DND-41 (cell line): ENCODE results near the gene ARHGAP24.

Experiments used
- CTCF ChIP-seq: IDR thresholded peaks from 2 replicates; pipeline ENCODE4 v1.5.1; 2012; ENCODE audit warnings: borderline replicate concordance, low read length, moderate library complexity, mild to moderate bottlenecking; ENCODE audit not compliant: poor library complexity, severe bottlenecking; ENCODE audit errors: extremely low read depth
- EZH2 ChIP-seq: IDR thresholded peaks from 3 replicates; pipeline ENCODE4 v1.6.1; 2012; ENCODE audit warnings: borderline replicate concordance, low read depth, mild to moderate bottlenecking, moderate library complexity, low read length, inconsistent platforms; ENCODE audit not compliant: severe bottlenecking

GRCh38 chr4:85866508-85866907 is 391.6 kb downstream of the ARHGAP24 start:
- TF ChIP-seq CTCF (no peak), EZH2 (no peak)
